Renal cortex interstitium (tissue), 11 donors: Measurements from ENCODE around the gene ZNF740. TPM values are rescaled to one million over a fixed set of nuclear protein-coding genes. Genes with fewer than 3 reads are reported as not detected.

Experiments used
- DNase-seq, 11 donors: peaks; one replicate each; pipeline ENCODE4 v3.0.0-alpha.2; 2013; ENCODE audit warnings: low read depth in 9 of 11, low spot score in 4 of 11; ENCODE audit errors: extremely low read depth in 1 of 11
- polyA plus RNA-seq, 3 donors: library from polyadenylated mRNA; unstranded; fragments of 120-200 nt; gene quantifications; one replicate each; pipeline ENCODE4 v1.2.1, GENCODE V29; 2013; ENCODE audit not compliant: insufficient read length in 3 of 3

ZNF740 gene
- polyA plus RNA-seq, 3 donors, result 73.3 to 78.5 (median 74.5) TPM

DNA sequence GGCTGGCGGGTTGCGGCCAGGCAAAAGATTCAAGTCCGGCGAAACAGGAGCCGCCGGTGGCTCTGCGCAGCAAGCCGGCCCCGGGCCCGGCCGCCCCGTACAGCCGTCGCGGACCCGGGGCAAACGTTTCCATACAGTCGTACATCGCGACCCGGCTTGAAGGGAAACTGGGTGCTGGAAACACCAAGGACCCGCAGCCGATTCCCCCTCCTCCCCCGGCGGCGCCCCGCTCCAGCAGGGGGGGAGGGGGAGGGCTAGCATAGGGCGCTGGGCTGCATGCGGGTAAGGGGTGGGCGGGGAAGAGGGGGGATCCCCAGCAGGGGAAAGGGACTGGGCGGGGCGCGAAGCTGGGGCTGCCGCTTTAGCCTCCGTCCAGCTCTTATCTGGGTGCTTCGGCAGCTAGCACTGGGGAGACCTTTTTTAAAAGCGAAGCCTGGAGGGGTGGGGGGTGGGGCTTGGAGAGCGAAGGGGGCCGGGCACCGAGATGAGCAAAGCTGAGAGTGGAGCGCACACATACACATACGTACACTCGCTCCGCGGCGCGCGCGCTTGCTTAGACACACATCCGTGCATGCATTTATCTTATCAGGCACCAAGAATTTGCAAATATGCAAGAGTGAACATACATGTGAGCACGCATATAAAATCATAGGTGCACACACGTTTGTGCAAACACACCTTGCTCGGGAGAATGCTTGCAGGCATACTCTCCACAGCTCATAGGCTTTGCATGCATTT lies 39.6 kb downstream of the ZNF740 start:
- DNase-seq, result peak in 2 of 11 donors; percentile 55 to 60

GRCh38 chr12:53220694-53221202 lies 40.2 kb downstream of the ZNF740 start:
- peak in 10 of 11 donors; percentile 73 to 92 (median 88) for DNase-seq

DNA sequence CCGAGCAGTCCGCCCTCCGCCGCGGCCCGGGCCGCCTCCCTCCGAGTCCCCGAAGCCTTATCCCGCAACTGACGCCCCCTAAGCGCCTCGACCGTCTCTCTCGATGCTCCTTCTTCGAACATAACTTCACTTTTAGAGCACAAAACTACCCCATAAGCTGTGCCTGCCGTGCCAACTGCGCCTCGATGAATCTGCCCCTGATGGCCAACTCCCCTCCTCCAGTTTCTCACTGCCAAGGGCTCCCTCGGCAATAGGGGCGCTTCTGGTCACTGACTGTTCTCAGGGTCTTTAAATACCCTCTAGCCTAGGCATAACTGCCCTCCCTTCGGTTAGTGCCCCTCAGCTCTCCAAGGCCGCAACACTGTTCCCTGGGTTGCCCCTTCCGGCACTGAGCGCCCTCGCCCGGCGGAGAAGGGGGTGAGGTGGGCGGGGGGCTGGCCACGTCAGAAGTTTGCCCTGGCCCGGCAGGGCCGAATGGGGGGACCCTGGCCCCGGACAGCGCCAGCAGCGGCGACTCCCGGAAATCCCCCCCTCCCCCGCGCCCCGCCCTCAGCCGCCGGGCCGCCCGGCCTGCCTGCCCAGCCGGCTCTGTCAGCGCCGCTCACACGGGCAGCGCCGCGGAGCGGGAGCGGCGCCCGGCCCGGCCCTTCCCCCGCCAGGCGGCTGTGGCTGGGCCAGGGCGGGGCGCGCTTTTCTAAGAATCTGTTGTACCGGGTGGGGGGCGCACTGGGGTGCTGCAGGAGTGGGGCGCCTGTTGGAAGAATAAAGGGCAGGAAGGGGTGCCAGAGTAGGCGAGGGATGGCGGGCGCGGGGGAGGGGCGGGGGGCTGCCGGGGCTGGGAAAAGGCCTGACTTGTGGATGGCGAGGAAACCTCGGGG lies 40.9 kb downstream of the ZNF740 start:
- peak in 4 of 11 donors; percentile 60 to 72 (median 70) for DNase-seq

- no peak for DNase-seq
These were observed 41.7 kb downstream of the ZNF740 start for GRCh38 chr12:53222170-53222721.

GRCh38 chr12:53222806-53223261 lies 42.3 kb downstream of the ZNF740 start:
- DNase-seq, result no peak

- no peak for DNase-seq
These were observed 43.0 kb downstream of the ZNF740 start for GRCh38 chr12:53223389-53224060.

- no peak for DNase-seq
These were observed 43.8 kb downstream of the ZNF740 start for GRCh38 chr12:53224061-53224896.

DNA sequence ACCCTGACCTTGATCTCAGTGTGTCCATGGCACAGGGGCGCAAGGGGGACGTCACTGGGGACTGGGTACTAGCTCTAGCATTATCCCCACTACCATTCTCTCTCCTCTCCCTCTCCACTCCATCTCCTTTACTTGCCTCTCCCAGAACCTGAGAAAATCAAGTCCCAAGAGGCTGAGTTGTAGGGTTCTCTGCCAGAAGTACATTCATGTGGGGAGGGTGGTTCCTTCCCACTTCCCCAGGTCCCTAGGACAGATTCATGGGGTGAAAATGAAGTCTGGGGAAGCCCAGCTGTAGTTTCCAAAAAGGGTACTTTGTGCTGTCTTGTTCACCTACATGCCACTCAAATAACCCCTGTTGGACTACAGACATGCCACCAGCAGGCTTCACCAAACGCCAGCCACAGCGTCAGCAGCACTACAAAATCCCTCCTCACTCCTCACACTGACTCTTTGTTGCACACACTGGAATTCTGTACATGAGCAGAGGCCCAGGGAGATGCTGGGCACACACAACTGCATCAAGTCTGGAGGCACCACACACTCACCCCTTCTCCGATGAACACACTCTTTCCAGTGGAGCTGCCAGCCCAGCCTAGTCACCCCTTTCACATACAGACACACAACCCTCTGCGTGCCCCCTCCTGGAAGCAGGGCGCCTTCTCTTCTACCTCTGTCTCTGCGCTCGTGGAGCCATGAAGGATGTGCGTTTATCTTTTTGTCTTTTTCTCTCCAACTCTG lies 44.5 kb downstream of the ZNF740 start:
- no peak for DNase-seq

DNA sequence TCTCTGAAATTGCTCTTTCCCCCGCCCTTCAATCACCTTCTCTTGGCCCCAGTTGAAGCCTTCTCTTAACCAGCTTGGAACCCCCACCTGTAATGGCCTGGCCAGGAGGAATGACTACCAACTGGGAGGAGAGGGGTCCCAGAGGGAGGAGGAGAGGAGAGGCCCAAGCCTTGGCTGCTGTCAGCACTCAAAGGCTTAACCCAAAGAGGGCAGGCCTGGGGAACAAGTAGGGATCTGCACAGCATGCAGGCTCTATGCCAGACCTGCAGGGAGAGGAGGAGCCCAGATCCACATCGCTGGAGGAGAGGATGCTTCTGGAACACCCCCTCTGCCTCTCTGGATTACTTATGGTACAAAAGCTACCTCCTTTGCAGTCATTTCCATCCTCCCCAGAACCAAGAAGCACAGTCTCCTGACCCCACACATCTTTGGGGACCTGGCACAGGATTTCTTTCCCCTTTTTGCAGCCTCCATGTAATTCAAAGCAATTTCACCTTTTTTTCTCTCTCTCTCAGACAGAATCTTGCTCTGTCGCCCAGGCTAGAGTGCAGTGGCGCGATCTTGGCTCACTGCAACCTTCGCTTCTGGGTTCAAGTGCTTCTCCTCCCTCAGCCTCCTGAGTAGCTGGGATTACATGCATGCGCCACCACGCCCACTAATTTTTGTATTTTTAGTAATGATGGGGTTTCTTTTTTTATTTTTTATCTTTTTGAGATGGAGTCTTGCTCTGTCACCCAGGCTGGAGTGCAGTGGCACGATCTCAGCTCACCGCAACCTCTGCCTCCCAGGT lies 45.3 kb downstream of the ZNF740 start:
- DNase-seq, result no peak

DNA sequence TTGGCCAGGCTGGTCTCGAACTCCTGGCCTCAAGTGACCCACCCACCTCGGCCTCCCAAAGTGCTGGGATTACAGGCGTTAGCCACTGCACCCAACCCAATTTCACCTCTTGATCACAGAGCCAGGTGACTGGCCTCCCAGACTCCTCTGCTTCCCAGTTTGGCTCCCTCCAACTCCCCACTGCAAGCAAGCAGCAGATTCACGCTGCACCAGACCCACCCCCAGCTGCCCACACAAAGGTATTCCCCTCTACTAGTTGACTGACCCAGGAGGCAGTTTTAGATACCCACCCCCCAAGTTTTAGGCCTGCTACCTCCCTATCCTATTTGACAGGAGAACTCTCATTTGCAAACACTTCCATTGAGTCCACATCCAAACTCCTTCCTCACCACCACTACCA lies 46.3 kb downstream of the ZNF740 start:
- no peak for DNase-seq

DNA sequence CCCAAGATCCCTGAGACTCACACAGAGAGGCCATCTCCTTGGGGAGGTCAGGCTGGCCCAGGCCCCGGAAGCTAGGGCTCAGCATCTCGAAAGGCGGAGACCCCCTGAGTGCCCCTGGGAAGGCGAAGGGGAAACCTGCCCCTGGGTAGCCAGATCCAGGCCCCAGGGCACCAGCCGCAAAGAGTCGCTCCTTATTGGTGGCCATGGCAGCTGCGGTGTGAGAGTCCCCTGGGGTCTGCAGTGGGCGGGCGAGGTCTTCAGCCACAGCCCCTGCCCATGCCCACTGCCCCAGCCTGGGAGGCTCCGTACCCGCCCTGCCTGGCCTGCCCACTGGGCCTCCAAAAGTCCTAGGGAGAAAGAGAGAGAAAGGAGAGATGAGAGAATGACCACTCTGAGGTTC lies 46.8 kb downstream of the ZNF740 start:
- DNase-seq, result no peak

GRCh38 chr12:53227836-53228235 lies 47.3 kb downstream of the ZNF740 start:
- no peak for DNase-seq

DNA sequence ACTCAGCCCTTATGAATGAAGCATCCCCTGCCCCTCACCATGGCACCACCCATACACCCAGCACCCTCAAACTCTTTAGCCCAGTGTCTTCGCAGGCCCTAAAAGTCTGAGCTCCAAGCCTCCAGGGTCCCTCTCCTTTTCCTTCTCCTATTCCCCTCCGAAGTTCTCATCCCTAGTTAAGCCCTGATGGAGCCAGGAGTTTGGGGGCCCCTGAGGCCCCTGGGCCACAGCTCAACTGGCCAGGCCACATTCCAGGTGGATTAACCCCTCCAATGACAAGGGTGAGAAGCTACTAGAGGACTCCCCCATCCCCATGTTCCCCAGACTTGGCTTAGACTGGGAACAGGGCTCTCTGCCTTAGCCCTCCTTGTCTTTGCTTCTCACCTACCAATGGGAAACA lies 48.9 kb downstream of the ZNF740 start:
- no peak for DNase-seq

DNA sequence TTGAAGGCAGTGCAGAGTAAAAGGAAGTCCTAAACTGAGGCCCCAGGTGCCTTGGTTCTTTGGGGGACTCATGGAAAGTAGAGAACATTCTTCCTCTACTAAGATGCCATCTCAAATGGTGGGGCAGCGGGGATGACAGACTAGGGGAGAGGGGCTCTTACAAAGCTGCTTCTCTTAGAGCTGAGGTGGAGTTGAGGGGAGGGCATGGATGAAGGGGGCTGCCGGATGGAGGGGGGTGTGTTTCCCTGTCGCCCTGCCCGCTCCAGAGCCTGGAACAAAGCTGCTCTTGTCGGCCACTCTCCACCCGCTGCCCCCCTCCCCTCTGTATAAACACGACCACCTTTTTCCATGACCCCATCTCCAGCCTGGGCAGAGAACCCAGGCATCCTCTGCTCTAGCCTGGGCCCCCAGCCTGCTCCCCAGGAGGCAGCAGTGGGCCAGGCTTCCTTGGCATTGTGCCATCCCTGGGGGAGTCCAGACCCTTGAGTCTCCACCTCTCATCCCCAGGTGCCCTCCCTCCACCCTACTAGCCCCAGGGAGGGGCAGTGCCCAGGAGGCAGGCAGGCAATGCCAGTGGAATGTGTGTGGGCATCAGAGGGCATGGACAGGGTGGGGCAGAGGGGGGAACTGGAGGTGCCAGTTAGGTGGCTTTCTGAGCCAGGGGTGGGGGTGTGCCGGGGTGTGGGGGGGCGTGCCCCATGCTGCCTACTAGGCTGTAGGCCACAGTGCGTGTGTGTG lies 49.8 kb downstream of the ZNF740 start:
- DNase-seq, result no peak

DNA sequence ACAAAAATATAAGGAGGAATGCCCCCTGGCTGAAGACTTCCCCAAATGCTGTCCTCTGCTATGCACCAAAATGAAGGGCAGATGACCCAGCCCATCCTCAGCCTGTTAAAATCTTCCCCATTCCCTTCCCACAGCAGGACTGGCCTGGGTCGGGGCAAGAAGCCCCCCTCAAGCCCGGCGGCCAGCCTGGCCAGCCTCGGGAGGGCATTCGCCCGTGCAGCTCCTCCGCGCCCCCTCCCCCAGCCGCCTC lies 51.1 kb downstream of the ZNF740 start:
- DNase-seq, result no peak

- no peak for DNase-seq
These were observed 51.6 kb downstream of the ZNF740 start, which contains the start of gene RARG for GRCh38 chr12:53231921-53232645. TSS of gene RARG (minus strand) at chr12:53232209. CDS start at chr12:53227545, 4,664 bp downstream.
